HFF-Myc (cell line): ENCODE results near the gene USP50.
"Not testable (repeated sequence)": the region's sequence is repeated elsewhere in the genome, so short reads cannot be mapped to it uniquely, and the experiment has no call there.

Experiments
- DNase-seq: peaks from one replicate; pipeline ENCODE4 v3.0.0-alpha.2; 2011; ENCODE audit warnings: low read depth; ENCODE audit errors: extremely low read depth
- H3K4me3 ChIP-seq: replicated peaks from 2 replicates; pipeline ENCODE4 v1.5.1; 2011; ENCODE audit warnings: low read depth, mild to moderate bottlenecking, control low read depth, low read length
- CTCF ChIP-seq: IDR thresholded peaks from 2 replicates; pipeline ENCODE4 v1.5.1; 2012; ENCODE audit warnings: mild to moderate bottlenecking, low read depth, low read length, control low read depth; ENCODE audit errors: missing control alignments

USP50 gene

DNA sequence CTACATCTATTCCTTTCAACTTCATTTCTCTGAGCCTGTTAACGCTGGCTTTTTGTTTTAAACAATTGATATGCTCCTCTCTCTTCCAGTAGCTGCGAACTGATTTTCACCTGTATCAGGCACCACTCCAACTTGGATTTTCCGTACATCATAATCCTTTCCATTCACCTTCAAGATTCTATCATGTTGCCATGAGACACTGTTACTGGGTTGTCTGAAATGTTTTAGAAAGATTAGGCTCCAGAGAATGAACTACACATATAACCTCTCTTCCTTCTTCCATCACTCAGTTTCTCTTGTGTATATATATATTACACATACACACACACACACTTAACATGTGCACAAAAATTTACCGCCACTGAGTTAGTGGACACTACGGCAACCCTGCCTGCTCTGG, at the start of gene USP50:
Gene USP50 (minus strand): TSS at position 101 of the 400 bp plus-strand sequence. CDS start 141 bp downstream, outside the sequence.
- TF ChIP-seq CTCF = no peak
- DNase-seq = no peak
- H3K4me3 ChIP-seq = no peak within 1 kb of the TSS

GRCh38 chr15:50594311-50594710, 47.8 kb upstream of the USP50 start:
- no peak overlapping the region for H3K4me3 ChIP-seq
- TF ChIP-seq CTCF = no peak

DNA sequence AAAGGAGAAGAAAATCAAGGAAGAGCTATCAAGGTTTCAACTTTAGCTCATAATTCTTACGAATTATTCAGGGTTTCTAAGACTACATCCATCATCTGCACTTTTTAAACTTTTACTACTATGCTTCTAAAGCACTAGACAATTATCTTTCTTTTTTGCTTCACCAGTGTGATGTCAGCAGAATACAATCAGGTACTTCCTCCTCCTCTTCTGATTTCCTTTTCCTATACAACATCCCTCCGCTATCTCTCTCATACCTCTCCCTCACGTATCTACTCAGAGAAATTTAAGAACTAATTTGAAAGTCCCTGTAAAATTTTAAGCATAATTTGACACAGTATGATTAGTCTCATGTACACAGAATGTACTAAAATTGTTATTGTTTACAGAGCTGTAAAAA, 47.3 kb upstream of the USP50 start:
- no peak for DNase-seq
- no peak overlapping the region for H3K4me3 ChIP-seq
- no peak for TF ChIP-seq CTCF

More at GRCh38 chr15:50594311-50594710, 47.8 kb upstream of the USP50 start:
- no peak for DNase-seq

DNA sequence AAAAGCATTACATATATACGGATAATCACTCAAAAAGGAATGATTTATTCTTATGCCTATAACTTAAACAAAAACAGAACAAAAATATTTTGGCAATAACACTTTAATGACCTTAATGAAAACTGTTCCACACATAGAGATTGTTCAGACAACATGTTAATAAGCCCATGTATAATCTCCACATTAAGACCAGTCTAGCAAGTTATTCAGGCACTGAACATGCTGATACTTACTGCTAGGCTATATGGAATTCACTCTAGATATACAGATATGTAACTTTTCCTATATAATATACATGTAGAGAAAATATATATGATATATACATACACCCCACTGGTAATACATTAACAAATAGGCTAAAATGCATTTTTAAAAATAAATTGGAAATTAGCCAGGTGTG, 43.8 kb upstream of the USP50 start:
- TF ChIP-seq CTCF = no peak
- DNase-seq = no peak
- no peak overlapping the region for H3K4me3 ChIP-seq

DNA sequence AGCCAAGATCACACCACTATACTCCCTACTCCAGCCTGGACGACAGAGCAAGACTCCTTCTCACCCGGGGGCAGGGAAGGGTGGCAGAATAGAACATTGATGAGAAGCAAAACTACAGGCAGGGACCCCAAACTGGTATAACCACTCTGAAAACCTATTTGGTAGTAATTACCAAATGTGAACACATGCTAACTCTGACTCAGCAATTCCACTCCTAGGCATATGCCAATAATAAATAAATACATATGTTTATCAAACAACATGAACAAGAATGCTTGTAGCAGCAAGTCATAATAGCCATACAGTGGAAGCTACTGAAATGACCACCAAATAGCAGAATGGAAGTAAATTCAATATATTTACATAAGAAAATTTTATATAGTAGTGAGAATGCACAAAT, 31.0 kb upstream of the USP50 start:
- H3K4me3 ChIP-seq = no peak overlapping the region
- no peak for DNase-seq
- TF ChIP-seq CTCF = no peak

- H3K4me3 ChIP-seq = no peak overlapping the region
- DNase-seq = no peak
- TF ChIP-seq CTCF = no peak
Observed at GRCh38 chr15:50576166-50576565, 29.7 kb upstream of the USP50 start.

DNA sequence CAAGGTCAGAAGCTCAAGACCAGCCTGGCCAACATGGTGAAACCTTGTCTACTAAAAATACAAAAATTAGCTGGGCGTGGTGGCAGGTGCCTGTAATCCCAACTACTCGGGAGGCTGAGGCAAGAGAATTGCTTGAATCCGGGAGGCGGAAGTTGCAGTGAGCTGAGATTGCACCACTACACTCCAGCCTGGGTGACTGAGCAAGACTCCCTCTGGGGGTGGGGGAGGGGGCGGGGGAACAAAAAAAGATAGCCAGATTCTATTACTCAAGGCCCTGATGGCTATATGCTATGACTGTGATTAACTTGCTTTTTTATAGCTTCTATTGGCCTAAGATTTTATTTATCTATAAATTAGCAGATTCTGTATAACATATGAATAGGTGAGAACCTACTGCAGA, 27.4 kb upstream of the USP50 start:
- H3K4me3 ChIP-seq, DNase-seq: not testable (repeated sequence)
